Measurements from ENCODE around the gene SNURF. TPM values are rescaled to one million over a fixed set of nuclear protein-coding genes. Genes with fewer than 3 reads are reported as not detected.

The SNURF gene
- total RNA-seq, 1 experiment from 2014 or later, result 50.8 TPM

DNA sequence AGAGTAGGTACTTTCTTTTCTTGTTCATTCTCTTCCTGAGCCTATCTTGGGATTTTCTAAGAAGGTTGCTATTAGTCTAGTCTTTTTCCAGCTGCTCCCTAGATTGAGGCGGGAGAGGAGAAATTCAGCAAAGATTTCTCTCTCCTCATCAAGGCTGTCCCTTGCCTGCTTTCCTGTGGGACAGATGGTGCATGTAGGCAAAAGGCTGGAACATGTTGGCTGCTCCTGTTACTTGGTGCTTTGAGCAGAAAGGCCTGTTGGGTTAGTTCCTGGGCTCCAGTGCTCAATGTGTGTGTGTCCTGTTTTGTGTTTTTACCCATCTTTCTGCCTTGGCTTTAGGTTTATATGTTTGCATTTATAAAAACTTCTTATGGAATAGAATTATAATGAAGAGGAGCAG is 9.1 kb upstream of the SNURF start:
- ChIA-PET POLR2A (interaction anchor here (1.1 kb wide), 1 partner anchor 26 kb away, joined by 3 read pairs; no protein-coding TSS in a partner anchor), CTCF (no interaction called here)
- Mint-ChIP-seq H3K4me3 (no peak overlapping the region), H3K4me1 (peaks cover 11% of the 10 kb centered on the region), H3K9me3 (peaks cover 18% of the 10 kb centered on the region), H3K27ac (peak overlapping the region; percentile 76), H3K27me3 (ENCODE audit: low read depth) (no peaks in the 10 kb centered on the region), H3K36me3 (peaks cover 27% of the 10 kb centered on the region)
- ATAC-seq (no peak), DNase-seq (ENCODE audit: low spot score) (no peak)
- no peak for TF ChIP-seq GTF2I (CRISPR knock-in tag; conservative IDR thresholded peaks at IDR 0.05)
- TF ChIP-seq GABPB1 (CRISPR knock-in tag; IDR thresholded peaks at IDR 0.05), result no peak
- no peak for TF ChIP-seq MYBL2 (CRISPR knock-in tag; IDR thresholded peaks at IDR 0.05)
- TF ChIP-seq ZNF396 (CRISPR knock-in tag; IDR thresholded peaks at IDR 0.05; ENCODE audit: borderline replicate concordance), result no peak

DNA sequence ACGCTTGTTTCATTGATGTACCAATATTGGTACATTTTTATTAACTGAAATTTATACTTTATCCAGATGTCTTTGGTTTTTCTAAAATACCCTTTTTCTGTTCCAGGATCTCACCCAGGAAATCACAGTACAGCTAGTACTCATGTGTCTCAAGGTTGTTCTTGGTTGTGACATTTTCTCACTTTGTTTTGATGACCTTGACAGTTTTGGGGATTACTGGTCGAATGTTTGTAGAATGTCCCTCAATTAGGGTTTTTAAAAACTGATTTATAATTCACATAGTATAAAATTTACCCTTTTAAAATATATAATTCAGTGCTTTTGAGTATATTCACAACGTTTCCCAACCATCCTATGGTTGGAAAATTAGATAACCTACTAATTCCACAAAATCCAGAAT is 6.3 kb upstream of the SNURF start:
- Mint-ChIP-seq H3K4me3 (no peak overlapping the region), H3K9me3 (peaks cover 11% of the 10 kb centered on the region), H3K27ac (no peak overlapping the region), H3K36me3 (peaks cover 13% of the 10 kb centered on the region), H3K27me3 (ENCODE audit: low read depth) (no peaks in the 10 kb centered on the region; the same call in 1 of the 2 replicates), H3K4me1 (peaks cover 36% of the 10 kb centered on the region)
- ChIA-PET CTCF (no interaction called here), POLR2A (no interaction called here)
- DNase-seq (ENCODE audit: low spot score) (no peak), ATAC-seq (no peak)
- no peak for TF ChIP-seq NR2C2 (CRISPR knock-in tag; IDR thresholded peaks at IDR 0.05)

DNA sequence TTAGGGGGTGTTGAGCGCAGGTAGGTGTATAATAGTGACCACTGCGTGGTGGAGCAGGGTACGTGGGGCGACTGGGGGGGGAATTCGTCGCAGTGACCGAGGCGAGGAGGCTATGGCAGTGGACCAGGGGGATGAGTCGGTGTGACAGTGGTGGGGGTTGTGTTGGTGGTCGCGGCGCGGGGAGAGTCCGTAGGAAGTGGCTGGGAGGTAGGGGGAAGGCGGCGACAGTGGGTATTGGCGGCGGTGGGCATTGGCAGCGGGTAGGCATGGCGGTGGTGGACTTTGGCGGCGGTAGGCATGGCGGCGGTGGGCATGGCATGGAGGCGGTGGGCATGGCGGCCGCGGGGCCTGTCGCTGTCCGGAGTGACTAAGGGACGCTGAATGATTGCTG is 739 bp downstream of the SNURF start:
- Mint-ChIP-seq H3K9me3 (peaks cover 15% of the 10 kb centered on the region; the same call in 1 of the 2 replicates), H3K27ac (peak overlapping the region; percentile 97), H3K4me3 (peak overlapping the region; percentile 89), H3K36me3 (peaks cover 52% of the 10 kb centered on the region), H3K4me1 (peaks cover 48% of the 10 kb centered on the region), H3K27me3 (ENCODE audit: low read depth) (peaks cover 2% of the 10 kb centered on the region)
- CTCF ChIA-PET, result interaction anchor here (0.6 to 1.2 kb wide), 4 partner anchors 99 to 600 kb away, joined by 3 to 4 read pairs (median 3); no protein-coding TSS in a partner anchor
- no peak for DNase-seq (ENCODE audit: low spot score)
- ATAC-seq, result no peak
- POLR2A ChIA-PET, result interaction anchor here (0.6 to 2.1 kb wide), 12 partner anchors 12 to 259 kb away, joined by 3 to 13 read pairs (median 4); no protein-coding TSS in a partner anchor
- TF ChIP-seq, protein P1, sequence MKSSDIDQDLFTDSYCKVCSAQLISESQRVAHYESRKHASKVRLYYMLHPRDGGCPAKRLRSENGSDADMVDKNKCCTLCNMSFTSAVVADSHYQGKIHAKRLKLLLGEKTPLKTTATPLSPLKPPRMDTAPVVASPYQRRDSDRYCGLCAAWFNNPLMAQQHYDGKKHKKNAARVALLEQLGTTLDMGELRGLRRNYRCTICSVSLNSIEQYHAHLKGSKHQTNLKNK (CRISPR knock-in tag; IDR thresholded peaks at IDR 0.05), result no peak
- TF ChIP-seq TEAD1 (CRISPR knock-in tag; IDR thresholded peaks at IDR 0.05) (no peak), EMX1 (CRISPR knock-in tag; IDR thresholded peaks at IDR 0.05) (0 out of 2 replicates have a peak, but pooled peaks have one; percentile 31), ATF1 (CRISPR knock-in tag; IDR thresholded peaks at IDR 0.05) (no peak), FOXP1 (CRISPR knock-in tag; IDR thresholded peaks at IDR 0.05; ENCODE audit: borderline replicate concordance) (peak; percentile 56; the same call in 1 of the 2 replicates), JUN (CRISPR knock-in tag; IDR thresholded peaks at IDR 0.05) (no peak)
- TF ChIP-seq, protein P2, sequence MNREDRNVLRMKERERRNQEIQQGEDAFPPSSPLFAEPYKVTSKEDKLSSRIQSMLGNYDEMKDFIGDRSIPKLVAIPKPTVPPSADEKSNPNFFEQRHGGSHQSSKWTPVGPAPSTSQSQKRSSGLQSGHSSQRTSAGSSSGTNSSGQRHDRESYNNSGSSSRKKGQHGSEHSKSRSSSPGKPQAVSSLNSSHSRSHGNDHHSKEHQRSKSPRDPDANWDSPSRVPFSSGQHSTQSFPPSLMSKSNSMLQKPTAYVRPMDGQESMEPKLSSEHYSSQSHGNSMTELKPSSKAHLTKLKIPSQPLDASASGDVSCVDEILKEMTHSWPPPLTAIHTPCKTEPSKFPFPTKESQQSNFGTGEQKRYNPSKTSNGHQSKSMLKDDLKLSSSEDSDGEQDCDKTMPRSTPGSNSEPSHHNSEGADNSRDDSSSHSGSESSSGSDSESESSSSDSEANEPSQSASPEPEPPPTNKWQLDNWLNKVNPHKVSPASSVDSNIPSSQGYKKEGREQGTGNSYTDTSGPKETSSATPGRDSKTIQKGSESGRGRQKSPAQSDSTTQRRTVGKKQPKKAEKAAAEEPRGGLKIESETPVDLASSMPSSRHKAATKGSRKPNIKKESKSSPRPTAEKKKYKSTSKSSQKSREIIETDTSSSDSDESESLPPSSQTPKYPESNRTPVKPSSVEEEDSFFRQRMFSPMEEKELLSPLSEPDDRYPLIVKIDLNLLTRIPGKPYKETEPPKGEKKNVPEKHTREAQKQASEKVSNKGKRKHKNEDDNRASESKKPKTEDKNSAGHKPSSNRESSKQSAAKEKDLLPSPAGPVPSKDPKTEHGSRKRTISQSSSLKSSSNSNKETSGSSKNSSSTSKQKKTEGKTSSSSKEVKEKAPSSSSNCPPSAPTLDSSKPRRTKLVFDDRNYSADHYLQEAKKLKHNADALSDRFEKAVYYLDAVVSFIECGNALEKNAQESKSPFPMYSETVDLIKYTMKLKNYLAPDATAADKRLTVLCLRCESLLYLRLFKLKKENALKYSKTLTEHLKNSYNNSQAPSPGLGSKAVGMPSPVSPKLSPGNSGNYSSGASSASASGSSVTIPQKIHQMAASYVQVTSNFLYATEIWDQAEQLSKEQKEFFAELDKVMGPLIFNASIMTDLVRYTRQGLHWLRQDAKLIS (CRISPR knock-in tag; IDR thresholded peaks at IDR 0.05; ENCODE audit: borderline replicate concordance), result no peak
- TF ChIP-seq, protein P3, sequence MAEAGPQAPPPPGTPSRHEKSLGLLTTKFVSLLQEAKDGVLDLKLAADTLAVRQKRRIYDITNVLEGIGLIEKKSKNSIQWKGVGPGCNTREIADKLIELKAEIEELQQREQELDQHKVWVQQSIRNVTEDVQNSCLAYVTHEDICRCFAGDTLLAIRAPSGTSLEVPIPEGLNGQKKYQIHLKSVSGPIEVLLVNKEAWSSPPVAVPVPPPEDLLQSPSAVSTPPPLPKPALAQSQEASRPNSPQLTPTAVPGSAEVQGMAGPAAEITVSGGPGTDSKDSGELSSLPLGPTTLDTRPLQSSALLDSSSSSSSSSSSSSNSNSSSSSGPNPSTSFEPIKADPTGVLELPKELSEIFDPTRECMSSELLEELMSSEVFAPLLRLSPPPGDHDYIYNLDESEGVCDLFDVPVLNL (CRISPR knock-in tag; IDR thresholded peaks at IDR 0.05; ENCODE audit: borderline replicate concordance, low read depth), result 0 out of 2 replicates have a peak, but pooled peaks have one; percentile 28
- TF ChIP-seq, protein P4, sequence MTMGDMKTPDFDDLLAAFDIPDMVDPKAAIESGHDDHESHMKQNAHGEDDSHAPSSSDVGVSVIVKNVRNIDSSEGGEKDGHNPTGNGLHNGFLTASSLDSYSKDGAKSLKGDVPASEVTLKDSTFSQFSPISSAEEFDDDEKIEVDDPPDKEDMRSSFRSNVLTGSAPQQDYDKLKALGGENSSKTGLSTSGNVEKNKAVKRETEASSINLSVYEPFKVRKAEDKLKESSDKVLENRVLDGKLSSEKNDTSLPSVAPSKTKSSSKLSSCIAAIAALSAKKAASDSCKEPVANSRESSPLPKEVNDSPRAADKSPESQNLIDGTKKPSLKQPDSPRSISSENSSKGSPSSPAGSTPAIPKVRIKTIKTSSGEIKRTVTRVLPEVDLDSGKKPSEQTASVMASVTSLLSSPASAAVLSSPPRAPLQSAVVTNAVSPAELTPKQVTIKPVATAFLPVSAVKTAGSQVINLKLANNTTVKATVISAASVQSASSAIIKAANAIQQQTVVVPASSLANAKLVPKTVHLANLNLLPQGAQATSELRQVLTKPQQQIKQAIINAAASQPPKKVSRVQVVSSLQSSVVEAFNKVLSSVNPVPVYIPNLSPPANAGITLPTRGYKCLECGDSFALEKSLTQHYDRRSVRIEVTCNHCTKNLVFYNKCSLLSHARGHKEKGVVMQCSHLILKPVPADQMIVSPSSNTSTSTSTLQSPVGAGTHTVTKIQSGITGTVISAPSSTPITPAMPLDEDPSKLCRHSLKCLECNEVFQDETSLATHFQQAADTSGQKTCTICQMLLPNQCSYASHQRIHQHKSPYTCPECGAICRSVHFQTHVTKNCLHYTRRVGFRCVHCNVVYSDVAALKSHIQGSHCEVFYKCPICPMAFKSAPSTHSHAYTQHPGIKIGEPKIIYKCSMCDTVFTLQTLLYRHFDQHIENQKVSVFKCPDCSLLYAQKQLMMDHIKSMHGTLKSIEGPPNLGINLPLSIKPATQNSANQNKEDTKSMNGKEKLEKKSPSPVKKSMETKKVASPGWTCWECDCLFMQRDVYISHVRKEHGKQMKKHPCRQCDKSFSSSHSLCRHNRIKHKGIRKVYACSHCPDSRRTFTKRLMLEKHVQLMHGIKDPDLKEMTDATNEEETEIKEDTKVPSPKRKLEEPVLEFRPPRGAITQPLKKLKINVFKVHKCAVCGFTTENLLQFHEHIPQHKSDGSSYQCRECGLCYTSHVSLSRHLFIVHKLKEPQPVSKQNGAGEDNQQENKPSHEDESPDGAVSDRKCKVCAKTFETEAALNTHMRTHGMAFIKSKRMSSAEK (CRISPR knock-in tag; IDR thresholded peaks at IDR 0.05; ENCODE audit: borderline replicate concordance), result no peak
- TF ChIP-seq, protein P5, sequence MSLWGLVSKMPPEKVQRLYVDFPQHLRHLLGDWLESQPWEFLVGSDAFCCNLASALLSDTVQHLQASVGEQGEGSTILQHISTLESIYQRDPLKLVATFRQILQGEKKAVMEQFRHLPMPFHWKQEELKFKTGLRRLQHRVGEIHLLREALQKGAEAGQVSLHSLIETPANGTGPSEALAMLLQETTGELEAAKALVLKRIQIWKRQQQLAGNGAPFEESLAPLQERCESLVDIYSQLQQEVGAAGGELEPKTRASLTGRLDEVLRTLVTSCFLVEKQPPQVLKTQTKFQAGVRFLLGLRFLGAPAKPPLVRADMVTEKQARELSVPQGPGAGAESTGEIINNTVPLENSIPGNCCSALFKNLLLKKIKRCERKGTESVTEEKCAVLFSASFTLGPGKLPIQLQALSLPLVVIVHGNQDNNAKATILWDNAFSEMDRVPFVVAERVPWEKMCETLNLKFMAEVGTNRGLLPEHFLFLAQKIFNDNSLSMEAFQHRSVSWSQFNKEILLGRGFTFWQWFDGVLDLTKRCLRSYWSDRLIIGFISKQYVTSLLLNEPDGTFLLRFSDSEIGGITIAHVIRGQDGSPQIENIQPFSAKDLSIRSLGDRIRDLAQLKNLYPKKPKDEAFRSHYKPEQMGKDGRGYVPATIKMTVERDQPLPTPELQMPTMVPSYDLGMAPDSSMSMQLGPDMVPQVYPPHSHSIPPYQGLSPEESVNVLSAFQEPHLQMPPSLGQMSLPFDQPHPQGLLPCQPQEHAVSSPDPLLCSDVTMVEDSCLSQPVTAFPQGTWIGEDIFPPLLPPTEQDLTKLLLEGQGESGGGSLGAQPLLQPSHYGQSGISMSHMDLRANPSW (CRISPR knock-in tag; conservative IDR thresholded peaks at IDR 0.05; ENCODE audit: low read depth), result no peak
- TF ChIP-seq, protein P6, sequence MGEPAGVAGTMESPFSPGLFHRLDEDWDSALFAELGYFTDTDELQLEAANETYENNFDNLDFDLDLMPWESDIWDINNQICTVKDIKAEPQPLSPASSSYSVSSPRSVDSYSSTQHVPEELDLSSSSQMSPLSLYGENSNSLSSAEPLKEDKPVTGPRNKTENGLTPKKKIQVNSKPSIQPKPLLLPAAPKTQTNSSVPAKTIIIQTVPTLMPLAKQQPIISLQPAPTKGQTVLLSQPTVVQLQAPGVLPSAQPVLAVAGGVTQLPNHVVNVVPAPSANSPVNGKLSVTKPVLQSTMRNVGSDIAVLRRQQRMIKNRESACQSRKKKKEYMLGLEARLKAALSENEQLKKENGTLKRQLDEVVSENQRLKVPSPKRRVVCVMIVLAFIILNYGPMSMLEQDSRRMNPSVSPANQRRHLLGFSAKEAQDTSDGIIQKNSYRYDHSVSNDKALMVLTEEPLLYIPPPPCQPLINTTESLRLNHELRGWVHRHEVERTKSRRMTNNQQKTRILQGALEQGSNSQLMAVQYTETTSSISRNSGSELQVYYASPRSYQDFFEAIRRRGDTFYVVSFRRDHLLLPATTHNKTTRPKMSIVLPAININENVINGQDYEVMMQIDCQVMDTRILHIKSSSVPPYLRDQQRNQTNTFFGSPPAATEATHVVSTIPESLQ (CRISPR knock-in tag; IDR thresholded peaks at IDR 0.05), result 0 out of 2 replicates have a peak, but pooled peaks have one; percentile 11

Measured in WTC11 (cell line).